NCI-H2171 (cell line): ENCODE measurements around the gene RAB3A.
A peak's percentile ranks its signal among the peaks of the same experiment; 100 is the strongest.

ENCODE experiments used
- DNase-seq: peaks from one replicate; lab custom pipeline; 2025; lab: John Stamatoyannopoulos, UW

The RAB3A gene

DNA sequence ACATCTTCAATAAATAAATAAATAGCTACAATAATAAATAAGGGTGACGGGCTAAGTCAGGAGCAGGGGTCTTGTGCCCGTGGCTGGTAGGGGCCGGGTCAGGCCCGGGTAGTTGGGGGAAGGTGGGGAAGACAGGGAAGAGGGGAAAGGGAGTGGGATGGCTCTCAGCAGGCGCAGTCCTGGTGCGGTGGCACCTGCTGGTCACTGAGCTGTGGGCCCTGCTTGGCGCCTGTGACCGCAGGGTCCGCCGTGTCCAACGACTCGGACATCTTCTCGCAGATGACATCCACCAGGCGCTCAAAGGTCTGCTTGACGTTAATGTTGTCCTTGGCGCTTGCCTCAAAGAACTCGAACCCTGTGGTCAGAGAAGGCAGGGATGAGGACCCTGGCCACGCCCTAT lies 6.5 kb downstream of the RAB3A start:
- DNase-seq, result no peak

- DNase-seq, result no peak
These were observed 7.4 kb downstream of the RAB3A start for GRCh38 chr19:18196511-18196845.

GRCh38 chr19:18194554-18195238 lies 9.1 kb downstream of the RAB3A start:
- no peak for DNase-seq

GRCh38 chr19:18194181-18194530 lies 9.7 kb downstream of the RAB3A start:
- DNase-seq, result no peak

DNA sequence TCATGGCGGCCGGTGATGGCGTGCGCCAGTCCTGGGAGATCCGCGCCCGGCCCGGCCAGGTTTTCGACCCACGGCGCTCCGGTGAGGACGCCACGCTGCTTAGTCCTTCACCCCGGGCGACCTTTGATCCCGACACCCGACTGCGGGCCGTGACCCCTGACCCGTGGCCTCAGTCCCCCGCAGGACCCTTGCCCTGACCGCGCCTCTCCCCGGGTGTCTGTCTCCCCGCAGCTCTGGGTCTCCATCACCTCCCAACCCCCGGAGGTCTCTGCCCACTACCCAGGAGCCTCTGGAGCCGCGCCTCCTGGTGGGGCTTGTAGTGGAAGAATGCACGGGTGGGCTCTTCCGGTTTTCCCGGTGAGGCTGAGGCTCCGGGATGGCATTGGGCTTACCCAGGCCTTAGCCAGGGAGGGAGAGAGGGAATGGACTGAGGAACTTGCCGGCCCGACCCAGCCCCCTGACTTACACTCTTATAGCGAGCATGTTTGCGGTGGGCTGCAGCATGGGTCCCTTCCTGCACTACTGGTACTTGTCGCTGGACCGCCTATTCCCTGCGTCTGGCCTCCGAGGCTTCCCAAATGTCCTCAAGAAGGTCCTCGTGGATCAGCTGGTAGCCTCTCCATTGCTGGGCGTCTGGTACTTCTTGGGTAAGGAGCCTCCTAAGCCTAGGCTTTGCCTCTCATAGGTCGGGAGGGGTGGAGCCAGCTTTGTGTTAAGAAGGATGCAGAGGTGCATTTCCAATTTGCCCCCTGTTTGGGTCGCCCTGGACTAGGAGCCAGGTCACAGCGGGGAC lies 10.3 kb downstream of the RAB3A start:
- no peak for DNase-seq

- DNase-seq, result peak; percentile 99
These were observed 11.0 kb downstream of the RAB3A start, which contains the start of gene MPV17L2 for GRCh38 chr19:18192673-18193387. Gene MPV17L2, plus strand, starts transcription at chr19:18193218. Its CDS starts 64 bp downstream, at chr19:18193282.

DNA sequence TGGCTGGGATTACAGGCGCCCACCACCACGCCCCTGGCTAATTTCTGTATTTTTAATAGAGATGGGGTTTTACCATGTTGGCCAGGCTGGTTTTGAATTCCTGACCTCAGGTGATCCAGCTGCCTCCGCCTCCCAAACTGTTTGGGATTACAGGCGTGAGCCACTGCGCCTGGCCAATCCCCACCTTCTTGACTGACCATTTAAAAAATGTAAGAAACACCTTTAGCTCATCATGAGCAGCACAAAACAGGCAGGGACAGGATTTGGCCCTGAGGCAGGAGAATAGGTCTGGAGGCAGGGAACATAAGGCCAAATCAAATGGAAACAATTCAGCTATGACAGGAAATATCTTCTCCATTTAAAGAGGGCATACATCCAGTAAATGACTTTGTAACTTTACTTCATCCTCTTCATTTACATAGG lies 12.2 kb downstream of the RAB3A start:
- DNase-seq, result no peak

GRCh38 chr19:18190278-18190677 lies 13.6 kb downstream of the RAB3A start:
- DNase-seq, result no peak

- no peak for DNase-seq
These were observed 18.3 kb downstream of the RAB3A start for GRCh38 chr19:18185538-18185937.

- DNase-seq, result no peak
These were observed 20.3 kb downstream of the RAB3A start for GRCh38 chr19:18183529-18183928.

DNA sequence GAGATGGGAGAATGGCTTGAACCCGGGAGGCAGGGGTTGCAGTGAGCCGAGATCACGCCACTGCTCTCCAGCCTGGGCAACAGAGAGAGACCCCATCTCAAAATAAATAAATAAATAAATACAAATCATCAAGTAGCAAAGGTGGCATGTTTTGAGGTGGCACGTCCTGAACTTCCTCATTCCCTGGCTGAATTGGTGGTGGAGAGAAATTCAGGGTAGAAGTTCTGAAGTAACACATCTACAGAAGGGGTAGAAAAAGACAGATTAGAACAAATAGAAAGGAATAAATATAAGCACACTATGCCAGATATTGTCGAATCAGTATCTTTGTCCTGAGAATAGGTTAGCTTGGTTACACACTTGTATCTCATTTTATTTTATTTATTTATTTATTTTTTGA lies 23.9 kb downstream of the RAB3A start:
- no peak for DNase-seq

DNA sequence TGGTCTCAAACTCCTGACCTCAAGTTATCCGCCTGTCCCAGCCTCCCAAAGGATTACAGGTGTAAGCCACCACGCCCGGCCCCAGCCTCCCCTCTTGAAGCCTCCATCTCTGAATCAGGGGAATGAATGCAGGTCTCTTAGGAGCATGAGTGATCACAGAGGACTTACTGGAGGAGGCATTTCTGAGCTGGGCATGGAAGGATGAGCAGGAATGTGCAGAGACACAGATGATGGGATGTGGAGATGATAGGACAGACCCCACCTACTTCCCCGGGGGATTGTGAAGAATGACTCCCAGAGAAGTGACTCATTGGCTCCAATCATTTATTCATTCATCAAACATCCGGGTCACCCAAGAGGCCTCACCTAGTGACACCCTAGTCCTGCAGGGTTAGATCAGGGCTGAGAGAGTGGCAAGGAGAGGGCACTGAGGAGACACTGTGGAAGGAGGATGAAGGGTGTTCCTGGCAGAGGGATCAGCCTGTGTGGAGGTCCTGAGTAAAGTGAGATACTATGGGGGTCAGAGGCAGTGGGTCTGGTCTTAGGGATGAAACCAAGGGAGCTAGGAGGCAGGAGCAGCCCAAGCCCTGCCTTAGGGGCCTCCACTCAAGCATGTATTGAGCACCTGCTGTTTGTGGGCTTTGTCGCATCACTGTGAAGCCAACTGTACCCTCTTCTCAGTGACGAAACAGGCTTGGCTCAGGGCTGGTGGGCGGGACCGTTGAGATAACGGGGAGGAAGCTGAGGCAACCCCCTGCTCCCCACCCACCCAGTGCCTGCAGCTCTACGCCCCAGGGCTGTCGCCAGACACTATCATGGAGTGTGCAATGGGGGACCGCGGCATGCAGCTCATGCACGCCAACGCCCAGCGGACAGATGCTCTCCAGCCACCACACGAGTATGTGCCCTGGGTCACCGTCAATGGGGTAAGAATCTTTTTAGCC lies 27.2 kb downstream of the RAB3A start:
- DNase-seq, result no peak

DNA sequence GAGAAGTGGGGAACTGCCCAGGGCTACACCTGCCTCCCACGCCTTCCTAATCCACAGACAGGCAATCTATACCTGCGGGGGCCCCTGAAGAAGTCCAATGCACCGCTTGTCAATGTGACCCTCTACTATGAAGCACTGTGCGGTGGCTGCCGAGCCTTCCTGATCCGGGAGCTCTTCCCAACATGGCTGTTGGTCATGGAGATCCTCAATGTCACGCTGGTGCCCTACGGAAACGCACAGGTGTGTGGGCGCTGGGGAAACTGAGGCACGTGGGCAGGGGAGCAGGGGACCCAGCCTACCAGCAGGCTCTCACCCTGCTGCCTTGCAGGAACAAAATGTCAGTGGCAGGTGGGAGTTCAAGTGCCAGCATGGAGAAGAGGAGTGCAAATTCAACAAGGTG lies 28.9 kb downstream of the RAB3A start:
- no peak for DNase-seq

GRCh38 chr19:18173572-18174288 lies 30.1 kb downstream of the RAB3A start, which contains the start of gene IFI30:
Gene IFI30, plus strand, starts transcription at chr19:18173813. Its CDS starts 29 bp downstream, at chr19:18173842.
- peak; percentile 81 for DNase-seq

GRCh38 chr19:18173054-18173571 lies 30.7 kb downstream of the RAB3A start:
- DNase-seq, result no peak

GRCh38 chr19:18172331-18173053 lies 31.4 kb downstream of the RAB3A start:
- no peak for DNase-seq

GRCh38 chr19:18171605-18172327 lies 32.1 kb downstream of the RAB3A start:
- no peak for DNase-seq

DNA sequence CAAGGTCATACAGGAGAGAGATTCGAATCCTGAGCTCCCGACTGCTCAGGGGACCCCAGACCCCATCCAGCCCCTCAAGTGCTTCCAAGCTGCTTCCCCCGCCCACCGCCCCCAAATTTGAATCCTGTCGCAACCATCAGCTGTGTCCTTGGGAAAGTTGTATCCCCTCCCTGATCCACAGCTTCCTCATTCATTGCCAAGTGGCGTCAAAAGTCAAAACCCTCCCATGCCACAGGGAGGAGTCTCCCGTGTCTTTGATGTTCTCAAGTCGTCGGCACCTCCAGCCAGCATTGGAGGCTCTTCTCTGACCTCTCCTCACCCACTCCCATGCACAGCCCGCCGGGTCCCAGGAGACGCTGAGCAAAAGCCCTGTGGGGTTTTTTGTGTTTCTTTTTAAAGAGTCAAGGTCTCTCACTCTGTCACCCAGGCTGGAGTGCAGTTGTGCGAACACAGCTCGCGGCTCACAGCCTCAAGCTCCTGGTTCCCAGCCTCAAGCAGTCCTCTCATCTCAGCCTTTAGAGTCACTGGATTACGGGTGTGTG lies 33.1 kb downstream of the RAB3A start:
- no peak for DNase-seq
